ENCODE measurements around the gene MBP. TPM values are rescaled to one million over a fixed set of nuclear protein-coding genes. Genes with fewer than 3 reads are reported as not detected.

The MBP gene
- total and polyA plus RNA-seq, 10 of the 15 experiments (the other 5 are each of a cell fraction or from before 2014, with no cell fraction given), result 12.2 to 67.8 (median 42.1) TPM

DNA sequence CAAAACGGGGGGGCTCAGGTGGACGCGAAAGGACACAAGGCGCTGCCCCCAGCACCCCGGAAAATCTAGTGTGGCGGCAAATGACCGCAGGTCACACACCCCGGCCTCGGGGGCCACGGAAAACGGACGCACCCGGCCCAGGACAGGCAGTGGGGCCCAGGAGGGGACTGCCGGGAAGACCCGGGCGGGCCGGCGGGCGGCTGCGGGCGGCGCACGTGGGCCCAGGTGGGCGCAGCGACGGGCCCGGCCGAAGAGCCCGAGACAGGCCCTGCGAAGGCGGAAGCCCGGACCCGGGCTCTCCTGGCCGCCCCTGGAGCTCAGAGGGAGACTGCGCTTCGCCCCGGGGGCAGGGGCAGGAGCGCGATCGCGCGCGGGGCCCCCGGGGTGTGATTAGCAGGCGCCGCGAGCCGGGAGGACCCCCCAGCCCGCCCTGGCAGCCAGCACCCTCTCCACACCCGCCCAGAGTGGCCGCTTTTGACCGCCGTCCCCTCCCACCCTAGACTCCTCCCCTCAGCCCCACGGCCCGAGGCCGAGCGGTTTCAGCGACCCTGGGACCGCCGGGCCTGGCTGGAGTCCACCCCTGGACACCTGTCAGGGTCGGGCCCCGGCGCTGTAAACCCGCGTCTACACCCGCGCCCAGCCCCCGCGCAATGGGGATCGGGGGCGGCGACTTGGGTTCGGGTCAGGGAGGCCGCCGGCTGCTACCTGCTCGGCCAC, 773 bp downstream of the MBP start:
- WGBS (ENCODE audit: insufficient coverage, insufficient replicate concordance, low lambda C conversion rate, missing lambda C conversion rate), result under 1% methylated on average over 39 of the region's 76 CpGs
- CTCF ChIA-PET, result interaction anchor here (0.7 to 4.5 kb wide), 11 partner anchors 10 to 132 kb away, joined by 3 to 19 read pairs (median 4); no protein-coding TSS in a partner anchor
- intact Hi-C loops (cut with micrococcal nuclease; ENCODE audit: unreplicated experiment) (loop anchor here (5.0 kb wide), 1 partner anchor 130 kb away; no protein-coding TSS in a partner anchor), in situ Hi-C loops (cut with MboI) (no loop called here)
- no peak for DNase-seq (ENCODE audit: low read depth, low spot score)
- POLR2A ChIA-PET, result interaction anchor here (1.0 to 5.2 kb wide), 6 partner anchors 9 to 80 kb away, joined by 3 to 45 read pairs (median 6); no protein-coding TSS in a partner anchor
- Histone ChIP-seq H3K9ac (ENCODE audit: control insufficient read depth, insufficient read depth, low read length) (peak overlapping the region; percentile 97), H3K4me2 (ENCODE audit: control insufficient read depth, insufficient read depth) (peak overlapping the region; percentile 60; the same call in 1 of the 2 replicates), H2AFZ (ENCODE audit: control insufficient read depth, low read depth, low read length) (peak overlapping the region; percentile 45), H3K4me3 (peak overlapping the region; percentile 98), H4K20me1 (ENCODE audit: control insufficient read depth, insufficient read depth) (no peaks in the 10 kb centered on the region), H3K9me3 (replicated peaks; ENCODE audit: control insufficient read depth, insufficient read depth, low read length) (no peaks in the 10 kb centered on the region; the same call in 2 of the 3 replicates), H3K36me3 (ENCODE audit: control insufficient read depth in 2 of 2, insufficient read depth in 2 of 2, low read length in 1 of 2) (no peaks in the 10 kb centered on the region), H3K27ac (ENCODE audit: control insufficient read depth, insufficient read depth) (peak overlapping the region; percentile 97), H3K4me1 (ENCODE audit: control insufficient read depth, insufficient read depth, low read length) (peaks cover 33% of the 10 kb centered on the region), H3K27me3 (replicated peaks in 1 of 2; ENCODE audit: control insufficient read depth in 2 of 2, insufficient read depth in 2 of 2, low read length in 1 of 2) (no peaks in the 10 kb centered on the region), H3K79me2 (ENCODE audit: control insufficient read depth, insufficient read depth, low read length) (peaks cover 60% of the 10 kb centered on the region)
- peak; percentile 75 for ATAC-seq
- FAIRE-seq, result no peak
- SMC1A ChIA-PET (ENCODE audit: uncharacterized antibody, unreplicated experiment), result interaction anchor here (0.5 to 3.9 kb wide), 13 partner anchors 10 to 312 kb away, joined by 3 to 27 read pairs (median 8); no protein-coding TSS in a partner anchor
- RAD21 ChIA-PET (ENCODE audit: unreplicated experiment), result interaction anchor here (0.7 to 9.0 kb wide), 13 partner anchors 8 to 80 kb away, joined by 3 to 73 read pairs (median 7); no protein-coding TSS in a partner anchor
- no TSS peak for BruUV-seq (replicated peaks)
- TF ChIP-seq, protein P1, sequence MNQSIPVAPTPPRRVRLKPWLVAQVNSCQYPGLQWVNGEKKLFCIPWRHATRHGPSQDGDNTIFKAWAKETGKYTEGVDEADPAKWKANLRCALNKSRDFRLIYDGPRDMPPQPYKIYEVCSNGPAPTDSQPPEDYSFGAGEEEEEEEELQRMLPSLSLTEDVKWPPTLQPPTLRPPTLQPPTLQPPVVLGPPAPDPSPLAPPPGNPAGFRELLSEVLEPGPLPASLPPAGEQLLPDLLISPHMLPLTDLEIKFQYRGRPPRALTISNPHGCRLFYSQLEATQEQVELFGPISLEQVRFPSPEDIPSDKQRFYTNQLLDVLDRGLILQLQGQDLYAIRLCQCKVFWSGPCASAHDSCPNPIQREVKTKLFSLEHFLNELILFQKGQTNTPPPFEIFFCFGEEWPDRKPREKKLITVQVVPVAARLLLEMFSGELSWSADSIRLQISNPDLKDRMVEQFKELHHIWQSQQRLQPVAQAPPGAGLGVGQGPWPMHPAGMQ (IDR thresholded peaks at IDR 0.05; ENCODE audit: borderline replicate concordance), result no peak
- no peak for TF ChIP-seq CEBPB (IDR thresholded peaks at IDR 0.05; ENCODE audit: borderline replicate concordance in 1 of 2, low read depth in 2 of 2, low read length in 2 of 2)
- TF ChIP-seq SREBF2 (IDR thresholded peaks at IDR 0.05; ENCODE audit: low read length), result no peak
- no peak for TF ChIP-seq ZZZ3 (IDR thresholded peaks at IDR 0.05; ENCODE audit: control insufficient read depth, insufficient read length, low read depth)
- TF ChIP-seq JUND (IDR thresholded peaks at IDR 0.05; ENCODE audit: low read depth, low read length), result no peak
- TF ChIP-seq ATF2 (IDR thresholded peaks at IDR 0.05; ENCODE audit: low read length), result no peak
- TF ChIP-seq STAT3 (IDR thresholded peaks at IDR 0.05; ENCODE audit: low read depth, low read length), result no peak
- TF ChIP-seq, protein P2, sequence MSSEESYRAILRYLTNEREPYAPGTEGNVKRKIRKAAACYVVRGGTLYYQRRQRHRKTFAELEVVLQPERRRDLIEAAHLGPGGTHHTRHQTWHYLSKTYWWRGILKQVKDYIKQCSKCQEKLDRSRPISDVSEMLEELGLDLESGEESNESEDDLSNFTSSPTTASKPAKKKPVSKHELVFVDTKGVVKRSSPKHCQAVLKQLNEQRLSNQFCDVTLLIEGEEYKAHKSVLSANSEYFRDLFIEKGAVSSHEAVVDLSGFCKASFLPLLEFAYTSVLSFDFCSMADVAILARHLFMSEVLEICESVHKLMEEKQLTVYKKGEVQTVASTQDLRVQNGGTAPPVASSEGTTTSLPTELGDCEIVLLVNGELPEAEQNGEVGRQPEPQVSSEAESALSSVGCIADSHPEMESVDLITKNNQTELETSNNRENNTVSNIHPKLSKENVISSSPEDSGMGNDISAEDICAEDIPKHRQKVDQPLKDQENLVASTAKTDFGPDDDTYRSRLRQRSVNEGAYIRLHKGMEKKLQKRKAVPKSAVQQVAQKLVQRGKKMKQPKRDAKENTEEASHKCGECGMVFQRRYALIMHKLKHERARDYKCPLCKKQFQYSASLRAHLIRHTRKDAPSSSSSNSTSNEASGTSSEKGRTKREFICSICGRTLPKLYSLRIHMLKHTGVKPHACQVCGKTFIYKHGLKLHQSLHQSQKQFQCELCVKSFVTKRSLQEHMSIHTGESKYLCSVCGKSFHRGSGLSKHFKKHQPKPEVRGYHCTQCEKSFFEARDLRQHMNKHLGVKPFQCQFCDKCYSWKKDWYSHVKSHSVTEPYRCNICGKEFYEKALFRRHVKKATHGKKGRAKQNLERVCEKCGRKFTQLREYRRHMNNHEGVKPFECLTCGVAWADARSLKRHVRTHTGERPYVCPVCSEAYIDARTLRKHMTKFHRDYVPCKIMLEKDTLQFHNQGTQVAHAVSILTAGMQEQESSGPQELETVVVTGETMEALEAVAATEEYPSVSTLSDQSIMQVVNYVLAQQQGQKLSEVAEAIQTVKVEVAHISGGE (CRISPR knock-in tag; IDR thresholded peaks at IDR 0.05), result no peak
- no peak for TF ChIP-seq NR2F1 (conservative IDR thresholded peaks at IDR 0.05)
- no peak for TF ChIP-seq HDAC2 (IDR thresholded peaks at IDR 0.05)
- TF ChIP-seq EGR1 (IDR thresholded peaks at IDR 0.05; ENCODE audit: borderline replicate concordance in 1 of 2, low read depth in 2 of 2, low read length in 2 of 2), result no peak
- TF ChIP-seq TCF12 (IDR thresholded peaks at IDR 0.05; ENCODE audit: low read depth, low read length), result no peak
- no peak for TF ChIP-seq BCL11A (IDR thresholded peaks at IDR 0.05; ENCODE audit: low read depth, low read length)
- TF ChIP-seq MXI1 (IDR thresholded peaks at IDR 0.05; ENCODE audit: low read depth, low read length), result peak; percentile 60; the same call in 1 of the 2 replicates
- TF ChIP-seq ATF7 (IDR thresholded peaks at IDR 0.05; ENCODE audit: low read depth), result no peak

Data from GM12878 (cell line).